Measurements from ENCODE around the gene RUVBL2. TPM values are rescaled to one million over a fixed set of nuclear protein-coding genes. Genes with fewer than 3 reads are reported as not detected.

RUVBL2 gene
- total RNA-seq, 4 donors from 2014 or later, result 69.4 to 96.5 (median 84.2) TPM

GRCh38 chr19:49064768-49065611 is 71.3 kb downstream of the RUVBL2 start, which contains the start of gene NTF4:
Gene NTF4 (minus strand): TSS chr19:49064818. CDS start chr19:49061997, 2,821 bp downstream.
- Histone ChIP-seq H3K36me3 (no peaks in the 10 kb centered on the region), H3K9me3 (no peaks in the 10 kb centered on the region), H3K4me3 (peak within 1 kb of the TSS in 1 of 2 donors; percentile 22), H3K4me1 (peaks cover 0 to 11% (median 6%) of the 10 kb centered on the region in 3 donors), H3K27ac (no peak within 1 kb of the TSS), H3K27me3 (peaks cover 90% of the 10 kb centered on the region)
- WGBS, 2 donors (ENCODE audit: low coverage in 1 of 2), result 18 to 20% methylated on average over 1 to 4 of the region's 53 CpGs
- TF ChIP-seq EP300 (IDR thresholded peaks at IDR 0.05) (no peak), POLR2AphosphoS5 (IDR thresholded peaks at IDR 0.05) (no peak), POLR2A (IDR thresholded peaks at IDR 0.05) (no peak)
- TF ChIP-seq, protein P1, sequence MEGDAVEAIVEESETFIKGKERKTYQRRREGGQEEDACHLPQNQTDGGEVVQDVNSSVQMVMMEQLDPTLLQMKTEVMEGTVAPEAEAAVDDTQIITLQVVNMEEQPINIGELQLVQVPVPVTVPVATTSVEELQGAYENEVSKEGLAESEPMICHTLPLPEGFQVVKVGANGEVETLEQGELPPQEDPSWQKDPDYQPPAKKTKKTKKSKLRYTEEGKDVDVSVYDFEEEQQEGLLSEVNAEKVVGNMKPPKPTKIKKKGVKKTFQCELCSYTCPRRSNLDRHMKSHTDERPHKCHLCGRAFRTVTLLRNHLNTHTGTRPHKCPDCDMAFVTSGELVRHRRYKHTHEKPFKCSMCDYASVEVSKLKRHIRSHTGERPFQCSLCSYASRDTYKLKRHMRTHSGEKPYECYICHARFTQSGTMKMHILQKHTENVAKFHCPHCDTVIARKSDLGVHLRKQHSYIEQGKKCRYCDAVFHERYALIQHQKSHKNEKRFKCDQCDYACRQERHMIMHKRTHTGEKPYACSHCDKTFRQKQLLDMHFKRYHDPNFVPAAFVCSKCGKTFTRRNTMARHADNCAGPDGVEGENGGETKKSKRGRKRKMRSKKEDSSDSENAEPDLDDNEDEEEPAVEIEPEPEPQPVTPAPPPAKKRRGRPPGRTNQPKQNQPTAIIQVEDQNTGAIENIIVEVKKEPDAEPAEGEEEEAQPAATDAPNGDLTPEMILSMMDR (IDR thresholded peaks at IDR 0.05), result no peak
- ATAC-seq, result no peak

Small RNA genes within 50 kb of the gene (small RNA-seq; reads per million reads assigned to genes)
- gene MIR6798, result 0 reads per million in 4 donors

Other genes with a start within 250 kb of the RUVBL2 start
- under 1 TPM in 1 of 4 donors, not detected in 3; 0.27 TPM for gene IZUMO1, start 247.0 kb upstream of the RUVBL2 start, total RNA-seq
- gene FUT1, start 241.2 kb upstream of the RUVBL2 start, total RNA-seq, result 1 to 10 TPM in 3 of 4 donors, under 1 TPM in 1; 0.54 to 3.5 (median 2.6) TPM
- not detected for gene FGF21, start 238.4 kb upstream of the RUVBL2 start, total RNA-seq
- gene BCAT2, start 182.9 kb upstream of the RUVBL2 start, total RNA-seq, result 10 to 100 TPM; 46.6 to 77.8 (median 57.8) TPM
- 10 to 100 TPM in 2 of 4 donors, 1 to 10 TPM in 2; 5.3 to 12.5 (median 8.2) TPM for gene HSD17B14, start 157.4 kb upstream of the RUVBL2 start, total RNA-seq
- gene PLEKHA4, start 125.3 kb upstream of the RUVBL2 start, total RNA-seq, result 10 to 100 TPM; 11.4 to 29.2 (median 18.1) TPM
- gene PPP1R15A, start 121.5 kb upstream of the RUVBL2 start, total RNA-seq, result 10 to 100 TPM; 53.9 to 70.0 (median 60.9) TPM
- 1 to 10 TPM in 1 of 4 donors, not detected in 3; 2.0 TPM for gene TULP2, start 95.1 kb upstream of the RUVBL2 start, total RNA-seq
- 100 to 1,000 TPM; 188 to 326 (median 279) TPM for gene NUCB1, start 93.6 kb upstream of the RUVBL2 start, total RNA-seq
- gene DHDH, start 60.2 kb upstream of the RUVBL2 start, total RNA-seq, result under 1 TPM in 1 of 4 donors, not detected in 3; 0.81 TPM
- 10 to 100 TPM; 31.5 to 40.8 (median 34.8) TPM for gene BAX, start 39.0 kb upstream of the RUVBL2 start, total RNA-seq
- gene FTL, start 28.6 kb upstream of the RUVBL2 start, total RNA-seq, result 1,000 to 10,000 TPM; 2,478 to 4,094 (median 2,824) TPM
- gene GYS1, start 578 bp upstream of the RUVBL2 start, total RNA-seq, result 10 to 100 TPM; 22.1 to 44.4 (median 38.5) TPM
- gene LHB, start 23.2 kb downstream of the RUVBL2 start, total RNA-seq, result not detected
- gene CGB3, start 30.4 kb downstream of the RUVBL2 start, total RNA-seq, result not detected
- not detected for gene CGB2, start 38.0 kb downstream of the RUVBL2 start, total RNA-seq
- not detected for gene CGB1, start 43.0 kb downstream of the RUVBL2 start, total RNA-seq
- gene CGB5, start 50.0 kb downstream of the RUVBL2 start, total RNA-seq, result not detected
- gene CGB8, start 55.2 kb downstream of the RUVBL2 start, total RNA-seq, result not detected
- not detected for gene CGB7, start 63.9 kb downstream of the RUVBL2 start, total RNA-seq
- gene NTF4, start 70.9 kb downstream of the RUVBL2 start, total RNA-seq, result under 1 TPM in 1 of 4 donors, not detected in 3; 0.37 TPM
- gene KCNA7, start 78.8 kb downstream of the RUVBL2 start, total RNA-seq, result not detected
- 100 to 1,000 TPM in 3 of 4 donors, 10 to 100 TPM in 1; 77.4 to 323 (median 192) TPM for gene SNRNP70, start 91.6 kb downstream of the RUVBL2 start, total RNA-seq
- 10 to 100 TPM in 3 of 4 donors, 1 to 10 TPM in 1; 6.5 to 19.8 (median 13.2) TPM for gene LIN7B, start 120.5 kb downstream of the RUVBL2 start, total RNA-seq
- 1 to 10 TPM in 1 of 4 donors, not detected in 3; 1.8 TPM for gene C19orf73, start 125.3 kb downstream of the RUVBL2 start, total RNA-seq
- gene PPFIA3, start 125.7 kb downstream of the RUVBL2 start, total RNA-seq, result 1 to 10 TPM; 3.6 to 7.6 (median 5.0) TPM
- gene HRC, start 161.5 kb downstream of the RUVBL2 start, total RNA-seq, result 1 to 10 TPM; 1.1 to 3.9 (median 1.8) TPM
- gene TRPM4, start 163.9 kb downstream of the RUVBL2 start, total RNA-seq, result 10 to 100 TPM; 16.3 to 38.5 (median 17.3) TPM

All from gastroesophageal sphincter (tissue), 4 donors.